HG03025 (cell line): ENCODE results near the gene BAIAP2L2.

Experiments
- ATAC-seq: cut with Tn5 transposase; IDR thresholded peaks from one replicate; pipeline ENCODE4 v1.9.1; 2021; ENCODE audit warnings: mild to moderate bottlenecking, moderate library complexity; ENCODE audit not compliant: unreplicated experiment, low FRiP score

Gene BAIAP2L2

DNA sequence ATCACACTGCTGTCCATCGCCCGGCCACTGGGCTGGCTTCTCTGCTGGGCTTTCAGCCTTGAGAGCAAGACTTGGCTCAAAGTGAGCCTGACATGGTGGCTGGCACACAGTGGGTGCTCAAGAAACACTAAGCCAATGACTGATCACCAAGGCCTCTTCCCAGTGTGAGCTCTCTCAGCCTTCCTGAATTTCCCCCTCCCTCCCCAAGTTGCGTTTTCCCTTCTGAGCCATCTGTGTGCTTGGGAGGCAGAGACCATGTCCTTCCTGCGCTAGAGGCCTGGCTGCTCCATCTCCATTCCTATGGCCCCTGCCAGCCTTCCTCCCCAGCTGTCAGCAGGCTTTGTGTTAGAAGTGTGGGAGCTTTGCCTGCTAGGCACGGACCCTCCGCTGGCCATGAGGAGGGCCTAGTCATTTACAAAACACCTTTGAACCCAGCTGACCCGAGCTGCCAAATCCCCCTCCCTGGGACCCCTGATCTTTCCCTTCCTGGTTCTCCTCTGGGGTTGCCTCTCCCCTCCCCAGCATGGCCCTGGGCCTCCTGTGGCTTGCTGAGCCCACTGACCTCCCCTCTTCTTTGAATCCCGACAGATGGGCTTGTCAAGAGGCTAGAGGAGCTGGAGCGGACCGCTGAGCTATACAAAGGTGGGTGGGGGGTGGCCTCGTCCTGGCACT, 40.1 kb downstream of the BAIAP2L2 start:
- ATAC-seq: no peak

DNA sequence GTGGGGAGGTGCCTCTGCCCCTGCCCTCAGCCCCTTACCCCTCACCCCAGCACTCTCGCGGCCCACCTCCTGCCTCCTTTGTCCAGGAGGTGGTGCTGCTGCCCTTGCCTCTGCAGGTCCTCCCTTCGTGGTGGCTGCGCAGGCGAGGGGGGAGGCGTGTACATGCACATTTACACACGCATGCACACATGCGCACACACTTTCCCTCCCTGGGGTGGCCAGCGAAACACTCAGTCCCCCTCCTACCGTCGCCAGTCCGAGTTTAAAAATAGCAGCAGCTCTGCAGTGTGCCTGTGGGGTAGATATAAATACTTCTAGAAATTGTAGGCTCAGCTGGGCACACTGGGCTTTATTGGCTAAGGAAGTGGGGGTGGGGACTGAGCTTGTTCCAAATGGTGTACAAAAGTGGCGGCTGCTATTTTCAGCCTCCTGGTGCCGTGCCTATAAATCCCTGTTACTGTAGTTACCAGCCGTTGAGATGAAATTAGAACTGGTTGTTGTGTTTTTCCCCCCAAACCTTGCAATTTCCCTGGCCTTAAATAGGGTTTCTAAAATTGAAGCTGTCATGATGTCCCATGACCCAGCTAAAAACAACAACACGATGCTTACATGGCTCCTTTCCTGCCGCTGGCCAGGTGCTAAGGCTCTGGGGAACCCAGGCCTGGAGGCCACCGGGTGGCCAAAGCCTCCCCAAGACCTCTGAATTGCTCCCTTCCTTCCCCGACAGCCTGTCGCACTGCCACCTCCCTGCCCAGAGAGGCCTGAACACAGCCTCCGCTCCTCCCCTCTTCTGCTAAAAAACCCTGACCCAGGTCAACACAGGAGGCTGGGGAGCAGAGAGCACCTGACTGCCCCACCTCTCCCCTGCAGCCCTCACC, 40.9 kb downstream of the BAIAP2L2 start:
- no peak for ATAC-seq

DNA sequence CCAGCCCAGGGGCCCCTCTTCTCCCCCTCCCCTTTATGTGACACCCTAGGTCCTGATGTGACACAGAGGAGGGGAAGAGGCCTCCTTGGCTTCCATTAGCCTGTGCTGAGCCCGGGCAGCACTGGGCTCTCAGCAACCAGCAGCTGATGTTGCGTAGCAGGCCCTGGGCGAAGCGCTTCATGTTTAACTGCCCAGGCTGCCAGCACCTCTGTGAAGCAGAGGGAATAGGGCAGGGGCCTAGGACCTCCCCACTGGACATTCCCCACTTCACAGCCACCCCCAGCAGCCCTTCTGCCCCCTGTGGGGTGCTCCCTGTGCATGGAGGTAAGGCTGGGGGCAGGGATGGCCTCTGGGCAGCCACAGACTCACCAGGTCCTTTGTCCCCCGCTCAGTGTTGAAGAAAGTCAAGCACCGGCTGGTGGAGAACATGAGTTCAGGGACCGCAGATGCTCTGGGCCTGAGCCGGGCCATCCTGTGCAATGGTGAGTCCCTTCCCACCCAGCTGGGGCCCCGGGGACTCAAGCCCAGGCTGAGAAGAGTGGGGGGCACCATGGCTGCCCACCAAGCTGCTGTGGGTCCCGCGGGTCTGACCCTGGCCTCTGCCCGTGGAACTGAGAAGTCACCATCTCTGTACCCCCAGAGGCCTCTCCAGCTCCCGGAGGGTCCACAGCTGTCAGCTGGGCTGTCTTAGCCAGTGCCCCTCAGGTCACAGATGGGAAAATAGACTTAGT, 41.7 kb downstream of the BAIAP2L2 start:
- no peak for ATAC-seq

DNA sequence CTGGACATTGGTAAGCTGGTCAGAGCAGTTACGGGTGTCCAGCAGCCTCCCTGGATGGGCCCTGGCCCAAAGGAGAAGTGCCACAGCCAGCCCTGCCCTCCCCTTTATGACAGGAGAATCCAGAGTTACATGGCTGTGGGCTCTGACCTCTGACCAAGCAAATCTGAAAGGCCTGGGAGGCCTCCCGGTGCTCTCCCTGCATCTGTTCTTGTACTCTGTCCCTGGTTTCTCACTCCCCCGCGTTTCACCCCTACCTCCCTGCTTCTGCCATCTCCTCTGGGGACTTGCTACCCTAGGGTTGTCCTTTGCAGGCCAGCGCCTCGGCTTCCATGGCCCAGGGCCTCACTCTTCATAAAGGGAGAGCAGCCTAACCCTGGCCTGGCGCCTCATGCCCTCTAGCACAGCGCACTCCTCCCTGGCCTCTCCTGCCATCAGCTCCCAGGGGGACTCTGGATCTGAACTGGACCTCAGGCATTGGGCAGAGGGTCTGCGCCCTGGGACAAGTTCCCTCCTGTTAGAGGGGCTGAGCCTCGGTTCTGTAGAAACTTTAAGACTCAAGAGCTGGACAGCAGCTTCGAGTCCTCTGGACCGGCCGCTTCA, 42.6 kb downstream of the BAIAP2L2 start:
- no peak for ATAC-seq

GRCh38 chr22:38067028-38067415, 43.5 kb downstream of the BAIAP2L2 start:
- ATAC-seq: no peak

DNA sequence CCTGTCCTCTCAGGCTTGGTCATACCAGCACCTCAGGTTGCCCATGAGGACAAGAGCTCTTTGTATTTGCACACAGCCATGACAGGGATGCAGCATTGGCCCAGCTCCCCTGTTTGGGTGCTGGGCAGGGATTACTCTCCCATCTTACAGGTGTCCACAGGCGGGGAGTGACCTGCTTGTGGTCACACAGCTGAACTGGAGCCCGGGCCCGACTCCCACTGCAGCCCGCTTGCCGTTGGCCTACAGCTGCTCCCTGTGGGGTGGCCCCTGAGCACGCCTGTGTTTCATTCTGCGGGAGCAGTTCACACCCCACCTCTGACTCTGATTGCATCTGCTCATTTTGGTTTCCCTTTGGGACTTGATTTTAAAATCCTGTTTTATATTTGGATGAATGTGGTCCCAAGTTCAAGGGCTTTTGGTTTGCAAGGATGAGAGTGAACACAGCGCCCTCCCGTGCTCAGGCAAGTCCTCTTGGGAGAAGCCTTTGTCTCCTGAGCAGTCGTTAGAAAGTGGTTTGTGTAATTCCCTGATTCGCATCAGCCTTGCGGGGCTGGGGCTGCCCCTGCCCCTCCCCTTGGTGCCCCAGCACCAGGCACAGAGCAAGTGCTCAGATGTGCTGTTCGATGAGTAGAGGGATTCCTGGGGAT, 44.0 kb downstream of the BAIAP2L2 start:
- ATAC-seq: no peak

DNA sequence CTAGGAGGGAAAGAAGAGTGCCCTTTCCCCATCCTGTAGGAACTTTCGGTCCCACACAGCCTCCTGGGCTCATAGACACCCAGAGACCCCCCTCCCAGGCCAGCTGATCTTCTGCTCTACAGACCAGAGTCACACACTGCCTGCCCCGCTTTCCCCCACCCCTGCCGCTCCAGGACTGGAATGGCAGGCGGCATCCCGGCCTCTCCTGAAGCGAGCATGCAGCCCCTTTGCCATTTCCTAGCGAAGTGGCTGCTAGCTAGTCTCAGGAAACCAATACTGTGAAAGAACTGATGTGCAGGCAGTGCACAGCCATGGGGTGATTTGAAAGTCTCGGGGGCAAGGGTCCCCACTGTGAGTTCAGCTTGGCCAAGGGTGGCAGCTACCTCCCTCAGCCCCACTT, 44.9 kb downstream of the BAIAP2L2 start:
- ATAC-seq: no peak

GRCh38 chr22:38062791-38063190, 47.7 kb downstream of the BAIAP2L2 start:
- ATAC-seq: no peak

GRCh38 chr22:38056969-38057891, 53.3 kb downstream of the BAIAP2L2 start, which contains the start of gene PICK1:
PICK1 (plus strand) TSS chr22:38057404; CDS start chr22:38057810, 406 bp downstream.
- ATAC-seq: no peak

DNA sequence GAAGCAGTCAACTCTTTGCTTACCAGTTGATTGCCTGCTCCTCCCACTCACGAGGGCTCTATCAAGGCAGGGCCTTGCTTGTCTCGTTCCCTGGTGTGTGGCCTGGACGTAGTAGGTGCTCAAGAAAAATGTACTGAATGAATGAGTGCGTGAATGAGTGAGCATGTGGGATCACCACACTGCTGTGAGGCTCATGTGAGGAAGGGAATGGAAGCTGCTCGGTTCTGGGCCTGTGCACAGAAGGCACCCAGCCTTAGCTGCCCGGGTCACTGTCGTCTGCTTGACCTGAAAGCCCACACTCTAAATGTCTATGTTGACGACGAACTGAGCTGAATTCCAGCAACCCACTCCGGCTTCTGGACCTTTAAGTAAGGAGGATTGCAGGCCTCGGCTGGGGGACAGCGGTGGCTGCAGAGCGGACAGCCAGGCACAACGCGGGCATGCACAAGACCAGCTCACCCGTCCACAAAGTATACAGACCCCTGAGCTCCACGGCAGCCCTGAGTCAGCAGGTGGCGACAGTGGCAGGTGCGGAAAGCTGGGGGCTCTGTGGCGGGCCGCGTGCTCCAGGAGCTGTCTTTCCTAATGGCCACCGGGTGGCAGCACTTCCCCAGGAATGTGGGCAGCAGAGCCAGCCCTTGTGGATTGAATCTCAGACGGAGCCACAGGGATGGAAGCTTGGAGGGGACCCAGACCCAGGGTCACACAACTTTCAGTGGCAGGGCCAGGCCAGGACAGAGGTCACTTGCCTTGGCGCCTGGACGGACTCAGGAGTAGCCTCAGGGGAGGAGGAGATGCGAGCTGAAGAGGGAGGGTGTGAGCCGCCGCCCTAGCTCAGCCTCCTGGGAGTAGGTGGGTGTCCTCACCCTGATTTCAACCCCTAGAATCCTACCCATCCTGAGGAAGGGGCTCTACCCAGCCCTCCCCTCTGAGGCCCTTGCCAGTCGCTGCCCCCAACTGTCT, 58.3 kb downstream of the BAIAP2L2 start:
- ATAC-seq: no peak

DNA sequence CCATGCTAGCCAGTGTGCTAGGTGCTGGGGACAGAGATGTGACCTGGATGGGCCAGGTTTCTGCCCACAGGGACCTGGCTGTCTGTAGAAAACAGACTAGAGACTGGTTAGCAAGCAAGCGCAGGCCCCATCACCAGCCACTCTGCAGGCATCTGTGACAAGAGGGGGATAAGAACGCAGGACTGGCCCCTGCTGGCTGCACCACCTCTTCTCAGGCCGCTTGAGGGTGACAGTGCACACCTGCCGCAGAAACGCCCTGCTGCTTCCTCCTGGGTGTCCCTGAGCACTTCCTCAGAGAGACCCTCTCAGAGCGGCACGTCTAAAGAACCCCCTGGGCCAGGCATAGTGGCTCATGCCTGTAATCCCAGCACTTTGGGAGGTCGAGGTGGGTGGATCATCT, 59.2 kb downstream of the BAIAP2L2 start:
- no peak for ATAC-seq

- ATAC-seq: no peak
These were observed 59.8 kb downstream of the BAIAP2L2 start for GRCh38 chr22:38050720-38051119.

GRCh38 chr22:38049812-38050619, 60.5 kb downstream of the BAIAP2L2 start:
- no peak for ATAC-seq

DNA sequence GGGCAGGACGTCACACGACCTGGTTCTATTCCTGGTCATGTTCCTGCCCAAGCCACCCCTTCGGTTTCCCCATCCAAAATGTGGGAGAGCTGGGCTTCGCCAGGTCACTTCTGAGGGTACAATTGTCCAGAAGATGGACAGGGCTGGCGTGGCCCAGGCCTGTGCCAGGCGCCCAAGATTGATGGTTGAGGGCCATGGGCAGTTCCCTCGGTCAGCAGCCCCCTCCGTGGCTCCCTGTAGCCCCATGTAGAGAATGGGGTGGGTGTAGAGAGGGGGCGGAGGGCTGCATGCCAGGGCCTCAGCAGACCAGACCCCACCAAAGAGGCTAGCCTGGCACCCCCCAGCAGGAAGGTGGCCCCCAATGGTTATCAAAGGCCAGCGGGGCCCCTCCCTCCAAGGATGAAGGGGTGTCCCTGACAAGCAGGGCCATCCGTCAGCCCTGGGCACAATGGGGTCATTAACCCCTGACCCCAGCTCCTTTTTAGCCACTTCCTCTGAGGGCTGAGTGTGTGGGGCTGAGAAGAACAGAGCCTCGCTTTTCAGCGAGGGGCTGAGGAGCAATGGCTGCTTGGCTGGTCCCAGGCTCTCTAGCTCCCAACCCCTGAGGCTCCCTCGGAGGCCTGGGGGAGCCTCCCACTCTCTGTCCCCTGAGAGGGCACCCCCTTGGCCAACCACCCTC, 64.3 kb downstream of the BAIAP2L2 start:
- ATAC-seq: no peak

DNA sequence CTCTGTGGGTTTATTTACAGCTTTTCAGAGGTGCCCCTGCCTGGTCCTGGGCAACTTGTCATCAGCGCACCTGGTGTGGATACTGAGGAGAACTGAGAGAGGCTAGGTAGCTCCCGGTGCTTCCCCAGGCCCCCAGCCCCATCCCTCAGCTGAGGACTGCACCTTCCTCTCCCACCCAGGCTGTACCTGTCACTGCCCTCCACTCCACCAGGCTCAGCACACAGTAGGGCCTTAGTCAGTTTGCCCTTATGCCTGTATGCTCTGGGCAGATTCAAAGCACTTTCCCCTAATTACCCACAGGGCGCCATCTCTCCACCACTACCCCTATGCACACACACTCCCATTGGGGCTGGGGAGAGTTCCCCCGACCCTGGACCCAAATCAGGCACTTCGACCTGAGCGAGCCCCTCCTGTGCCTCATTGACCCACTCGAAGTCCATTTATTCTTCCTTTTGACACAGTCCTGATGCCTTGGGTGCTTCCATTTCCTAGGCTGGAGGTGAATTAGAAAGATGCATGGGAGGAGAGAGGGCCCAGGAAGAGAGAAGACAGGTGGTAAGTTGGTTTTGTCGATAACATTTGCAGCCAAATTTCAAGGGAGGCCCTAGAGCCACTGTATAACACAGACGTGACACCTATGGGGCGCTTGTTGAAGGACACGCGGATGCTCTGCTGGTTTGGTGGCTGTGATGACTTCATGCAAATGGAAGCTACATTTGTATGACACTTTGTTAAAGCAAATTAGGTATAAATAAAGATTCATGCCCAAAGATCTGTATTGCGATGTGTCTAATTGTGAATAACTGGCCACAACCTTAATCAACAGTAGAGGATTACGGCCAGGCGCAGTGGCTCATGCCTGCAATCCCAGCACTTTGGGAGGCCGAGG, 67.1 kb downstream of the BAIAP2L2 start:
- no peak for ATAC-seq

GRCh38 chr22:38042488-38042790, 68.0 kb downstream of the BAIAP2L2 start:
- no peak for ATAC-seq
